ENCODE results near the gene FAM47E. TPM values are rescaled to one million over a fixed set of nuclear protein-coding genes. Genes with fewer than 3 reads are reported as not detected.

Gene FAM47E
- total RNA-seq, 1 experiment from 2014 or later: 2.0 TPM

- H2AK5ac ChIP-seq (ENCODE audit: insufficient read length, low read length): no peak overlapping the region
- no peak overlapping the region for H4K91ac ChIP-seq (ENCODE audit: insufficient read length, low read depth, low read length)
- no peak overlapping the region for H2BK12ac ChIP-seq (ENCODE audit: insufficient read length, low read depth, low read length)
- no peaks in the 10 kb centered on the region; the same call in 1 of the 2 replicates for H3K4me1 ChIP-seq (ENCODE audit: insufficient read depth, low read length)
- H3K4ac ChIP-seq (ENCODE audit: low read depth, low read length): no peak overlapping the region
- H3T11ph ChIP-seq (ENCODE audit: low read length): no peak overlapping the region
- no peaks in the 10 kb centered on the region for H3K79me2 ChIP-seq (ENCODE audit: insufficient read depth, low read length)
- no peaks in the 10 kb centered on the region for H3K27me3 ChIP-seq (ENCODE audit: insufficient read depth, low read length)
- no peak overlapping the region for H2BK120ac ChIP-seq (ENCODE audit: low read depth, low read length, poor library complexity, severe bottlenecking)
- no peak overlapping the region for H3K14ac ChIP-seq (ENCODE audit: insufficient read depth, low read length)
- no peak overlapping the region for H3K4me2 ChIP-seq (ENCODE audit: insufficient read depth, insufficient read length, low read length)
- H3K79me1 ChIP-seq (ENCODE audit: insufficient read depth, low read depth, low read length, poor library complexity, severe bottlenecking): no peaks in the 10 kb centered on the region
- H4K8ac ChIP-seq (replicated peaks; ENCODE audit: insufficient read length, low read depth, low read length): no peak overlapping the region
- no peak for DNase-seq
- WGBS (ENCODE audit: extremely low coverage, insufficient read length, low lambda C conversion rate): no CpG with 5 or more reads among the region's 1 CpG
- H4K20me1 ChIP-seq (ENCODE audit: control insufficient read depth, insufficient read depth, insufficient read length): no peaks in the 10 kb centered on the region
- H2AFZ ChIP-seq (ENCODE audit: low read length): no peak overlapping the region
- peaks cover 8% of the 10 kb centered on the region for H3K23me2 ChIP-seq (ENCODE audit: insufficient read length, low read depth, low read length, poor library complexity, severe bottlenecking)
- H3K23ac ChIP-seq (ENCODE audit: insufficient read length, low read depth, low read length): no peak overlapping the region
- Mint-ChIP-seq H3K9me3 (peaks cover 4% of the 10 kb centered on the region in 2 experiments; a peak in 4 of 5 replicates), H3K27me3 (ENCODE audit: low read depth) (peaks cover 4% of the 10 kb centered on the region), H3K36me3 (ENCODE audit: insufficient read depth in 1 of 3, low read depth in 3 of 3) (peaks cover 6 to 16% (median 15%) of the 10 kb centered on the region in 3 experiments; a peak in 6 of 7 replicates), H3K4me1 (peaks cover 3 to 12% of the 10 kb centered on the region in 2 experiments), H3K4me3 (no peak overlapping the region; a peak in 1 of 5 replicates), H3K27ac (no peak overlapping the region)
- H3K27ac ChIP-seq (ENCODE audit: insufficient read length, low read depth, low read length): no peak overlapping the region
- H3K9ac ChIP-seq (ENCODE audit: extremely low read depth, insufficient read length, low read length): no peak overlapping the region
- H2BK20ac ChIP-seq (ENCODE audit: low read depth, low read length, poor library complexity, severe bottlenecking): no peak overlapping the region
- TF ChIP-seq CTCF (conservative IDR thresholded peaks at IDR 0.05): no peak
- H3K18ac ChIP-seq (ENCODE audit: insufficient read length, low read depth, low read length): no peak overlapping the region
- no peak overlapping the region for H2BK5ac ChIP-seq (ENCODE audit: insufficient read length, low read length)
- no peak overlapping the region for H3K56ac ChIP-seq (ENCODE audit: insufficient read length, low read depth, low read length)
- H3K9me3 ChIP-seq (ENCODE audit: control insufficient read depth, low read depth, low read length): no peaks in the 10 kb centered on the region
- no peak overlapping the region for H4K5ac ChIP-seq (ENCODE audit: insufficient read length, low read depth, low read length)
- H2BK15ac ChIP-seq (ENCODE audit: low read depth, low read length): no peak overlapping the region
Measured at GRCh38 chr4:76311896-76312331, 60.4 kb downstream of the FAM47E start.

Measured in H9 (cell line).